ENCODE measurements around the gene MYRF.
A peak's percentile ranks its signal among the peaks of the same experiment; 100 is the strongest.

MYRF gene

DNA sequence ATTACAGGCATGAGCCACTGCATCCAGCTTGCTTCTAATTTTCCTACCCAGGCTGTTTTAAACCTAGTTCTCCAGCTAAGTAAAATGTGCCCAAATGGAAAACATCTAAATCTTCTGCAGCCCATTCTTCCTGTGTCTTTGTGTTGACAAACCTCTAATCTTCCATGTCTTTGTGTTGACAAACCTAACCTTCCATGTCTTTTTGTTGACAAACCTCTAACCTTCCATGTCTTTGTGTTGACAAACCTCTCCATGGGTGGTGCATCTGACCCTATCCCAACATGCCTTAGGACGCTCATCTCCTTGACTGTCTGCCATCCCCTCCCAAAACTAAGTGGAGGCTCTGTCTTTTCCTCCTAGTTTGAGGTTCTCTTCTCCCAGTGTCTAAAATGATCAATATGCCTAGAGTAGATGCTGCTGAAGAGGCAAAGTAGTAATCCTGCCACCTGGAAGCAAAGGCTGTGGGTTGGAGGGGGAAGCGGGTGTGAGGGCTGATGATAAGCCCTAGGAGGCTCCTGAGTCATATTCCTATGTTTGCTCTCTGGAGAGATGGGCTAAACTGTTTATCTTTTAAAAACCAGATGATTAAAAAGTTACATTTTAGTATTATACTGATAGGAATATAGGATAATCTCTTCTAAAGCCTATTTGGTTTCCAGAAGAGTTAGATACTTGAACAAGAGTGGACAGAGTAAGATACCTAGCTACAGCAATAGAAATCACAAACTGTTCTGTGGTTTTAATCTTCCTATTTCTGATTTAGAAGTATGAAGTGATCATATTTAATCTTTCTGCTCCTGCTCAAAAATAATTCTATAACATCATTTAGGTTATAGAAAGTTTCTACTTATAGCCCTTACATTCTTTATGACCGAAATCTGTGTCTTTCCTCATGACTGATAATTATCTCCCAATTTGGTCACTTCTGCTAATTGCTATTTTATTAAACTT is 48.2 kb downstream of the MYRF start:
- DNase-seq = no peak

DNA sequence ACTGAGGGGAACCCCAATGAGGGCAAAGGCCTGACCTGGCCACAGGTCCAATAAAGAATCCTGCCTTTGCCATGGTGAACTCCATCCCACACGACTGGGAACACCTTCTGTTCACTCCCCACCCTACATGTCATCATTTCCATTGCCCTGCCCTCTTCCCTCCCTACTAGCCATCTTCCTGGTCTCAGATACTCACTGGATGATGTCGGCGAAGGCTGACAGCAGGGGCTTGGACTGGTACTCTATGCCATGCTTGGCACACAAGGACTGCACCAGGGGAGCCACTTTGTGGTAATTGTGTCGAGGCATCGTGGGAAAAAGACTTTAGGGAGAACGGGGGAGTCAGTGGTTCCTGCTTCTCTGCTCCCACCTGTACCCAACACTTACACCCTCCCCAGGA is 50.2 kb downstream of the MYRF start:
- no peak for DNase-seq

DNA sequence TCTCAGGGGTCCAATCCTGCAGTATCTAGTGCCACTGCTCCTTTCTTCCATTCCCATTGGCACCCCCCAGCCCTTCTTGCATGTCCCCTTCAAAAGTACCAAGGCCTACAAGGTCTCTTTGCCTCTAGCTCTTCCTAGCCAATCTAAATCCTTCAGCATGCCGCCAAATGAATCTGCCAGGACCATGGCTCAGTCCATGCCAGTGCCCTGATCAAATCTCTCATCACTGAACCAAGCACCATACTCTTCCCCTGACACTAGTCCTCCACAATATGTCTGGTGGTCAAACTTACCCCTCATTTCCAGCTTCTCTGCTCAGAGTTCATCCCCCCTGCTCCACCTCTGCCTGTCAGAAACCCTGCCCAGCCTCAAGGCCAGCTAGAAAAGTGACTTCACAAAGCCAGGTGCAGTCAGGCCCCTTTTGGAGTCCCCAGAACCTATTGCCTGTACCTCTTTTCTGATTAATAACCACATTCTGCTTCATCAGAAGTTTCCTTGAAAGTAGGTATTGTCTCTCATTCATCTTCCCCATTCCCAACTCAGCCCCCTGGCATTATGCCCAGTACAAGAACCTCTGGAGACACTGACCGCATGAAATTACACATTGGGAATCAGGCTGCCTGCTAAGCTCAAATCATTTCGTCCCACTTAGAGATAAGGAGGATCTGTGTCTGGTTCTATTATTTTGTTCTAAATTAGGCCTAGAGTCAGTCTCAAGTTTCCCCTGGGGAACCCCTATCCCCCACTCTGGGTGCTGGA is 51.6 kb downstream of the MYRF start:
- DNase-seq = no peak

DNA sequence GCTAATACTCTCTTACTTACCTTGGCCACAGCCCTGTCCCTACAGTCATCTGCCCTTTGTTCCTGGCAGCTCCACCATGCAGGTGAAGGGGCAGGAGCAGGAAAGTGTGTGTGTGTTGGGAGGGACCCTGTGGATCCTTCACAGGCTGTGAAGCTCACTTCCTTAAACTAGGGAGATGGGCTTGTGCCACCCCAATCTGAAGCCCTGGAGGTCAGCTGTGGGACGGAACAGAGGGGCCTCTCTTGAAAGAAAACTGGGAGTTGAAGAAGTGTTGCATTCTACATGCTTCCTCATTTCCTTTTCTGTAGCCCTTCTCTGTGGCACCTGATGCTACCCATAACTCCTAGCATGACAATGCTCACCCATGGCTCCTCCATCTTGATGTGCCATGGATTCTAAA is 52.7 kb downstream of the MYRF start:
- no peak for DNase-seq

DNA sequence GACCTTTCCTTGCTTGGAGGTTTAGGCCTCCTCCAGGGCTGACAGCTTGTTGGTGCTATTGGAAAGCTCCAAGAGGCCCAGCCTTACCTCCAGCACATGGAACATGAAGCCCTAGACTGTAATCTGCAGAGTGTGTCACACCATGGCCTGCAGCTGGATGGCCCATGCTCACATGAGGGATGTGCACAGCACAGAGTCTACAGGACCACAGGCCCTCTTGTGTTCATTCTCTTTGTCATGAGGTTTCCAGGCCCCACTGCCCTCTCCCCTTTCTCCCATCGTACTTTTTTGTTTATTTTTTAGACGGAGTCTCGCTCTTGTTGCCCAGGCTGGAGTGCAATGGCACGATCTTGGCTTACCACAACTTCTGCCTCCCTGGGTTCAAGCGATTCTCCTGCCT is 54.3 kb downstream of the MYRF start:
- DNase-seq = no peak

DNA sequence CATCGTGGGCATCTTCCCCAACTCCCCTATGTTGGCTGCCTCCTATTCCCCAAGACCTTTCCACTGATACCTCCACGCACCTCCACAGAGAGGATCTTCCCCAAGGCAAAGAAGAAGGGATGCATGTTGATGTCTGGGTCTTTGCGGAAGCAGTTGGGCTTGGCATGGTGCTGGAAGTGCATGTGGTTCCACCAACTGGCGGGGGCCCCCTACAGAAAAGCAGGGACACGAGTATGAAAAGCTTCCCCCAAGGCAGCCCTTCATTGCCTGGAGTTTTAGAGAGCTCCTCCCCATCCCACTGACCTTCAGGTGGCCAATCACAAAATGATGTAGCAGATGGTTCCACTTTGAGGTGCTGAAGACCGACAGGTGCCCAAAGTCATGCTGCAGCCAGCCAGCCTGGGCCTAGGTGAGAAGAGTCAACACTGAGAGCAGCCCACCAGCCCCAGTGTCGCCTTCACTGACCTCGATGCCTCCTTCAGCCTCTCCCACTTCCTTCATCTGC is 58.3 kb downstream of the MYRF start:
- DNase-seq = no peak

DNA sequence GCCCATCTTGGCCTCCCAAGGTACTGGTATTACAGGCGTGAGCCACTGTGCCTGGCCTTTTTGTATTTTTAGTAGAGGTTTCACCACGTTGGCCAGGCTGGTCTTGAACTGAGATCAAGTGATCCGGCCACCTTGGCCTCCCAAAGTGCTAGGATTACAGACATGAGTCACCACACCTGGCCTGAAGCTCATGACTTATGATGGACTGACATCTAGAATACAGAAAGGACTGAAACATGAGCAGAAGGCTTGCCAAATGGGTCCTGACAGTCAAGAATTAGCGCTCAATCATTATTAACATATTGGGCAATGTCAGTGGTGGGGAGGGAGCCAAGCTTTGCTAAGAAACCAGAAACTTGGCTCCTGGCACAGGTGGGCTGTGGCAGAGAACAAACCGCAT is 59.4 kb downstream of the MYRF start:
- no peak for DNase-seq

DNA sequence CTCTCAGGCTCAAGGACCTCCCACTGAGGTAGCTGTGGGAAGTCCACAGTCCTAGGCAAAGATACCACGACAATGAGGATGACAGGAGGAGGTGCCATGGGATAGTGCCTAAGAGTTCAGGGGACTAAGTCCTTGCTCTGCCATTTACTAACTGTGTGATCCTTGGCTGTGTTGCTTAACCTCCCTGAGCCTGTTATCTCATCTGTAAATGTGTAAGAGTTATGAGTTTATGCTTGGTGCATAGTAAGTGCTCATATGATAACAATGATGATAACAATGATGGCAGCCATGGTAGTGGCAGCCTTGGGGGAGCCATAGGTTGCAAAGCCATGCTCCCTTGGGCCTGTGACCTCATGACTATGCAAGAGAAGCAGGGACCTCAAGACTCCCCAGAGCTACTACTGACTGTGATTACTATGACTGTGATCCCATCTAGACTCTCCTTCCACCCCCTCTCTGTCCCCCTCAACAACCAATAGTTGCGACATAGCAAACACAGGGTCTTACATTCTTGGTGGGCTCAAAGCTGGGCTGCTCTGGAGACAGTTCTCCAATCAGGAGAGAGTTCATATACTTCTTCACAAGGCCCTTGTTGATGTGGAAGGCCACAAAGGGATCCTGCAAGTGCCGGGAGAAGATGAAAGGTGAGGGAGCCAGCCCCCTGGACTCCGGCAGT is 60.4 kb downstream of the MYRF start:
- no peak for DNase-seq

DNA sequence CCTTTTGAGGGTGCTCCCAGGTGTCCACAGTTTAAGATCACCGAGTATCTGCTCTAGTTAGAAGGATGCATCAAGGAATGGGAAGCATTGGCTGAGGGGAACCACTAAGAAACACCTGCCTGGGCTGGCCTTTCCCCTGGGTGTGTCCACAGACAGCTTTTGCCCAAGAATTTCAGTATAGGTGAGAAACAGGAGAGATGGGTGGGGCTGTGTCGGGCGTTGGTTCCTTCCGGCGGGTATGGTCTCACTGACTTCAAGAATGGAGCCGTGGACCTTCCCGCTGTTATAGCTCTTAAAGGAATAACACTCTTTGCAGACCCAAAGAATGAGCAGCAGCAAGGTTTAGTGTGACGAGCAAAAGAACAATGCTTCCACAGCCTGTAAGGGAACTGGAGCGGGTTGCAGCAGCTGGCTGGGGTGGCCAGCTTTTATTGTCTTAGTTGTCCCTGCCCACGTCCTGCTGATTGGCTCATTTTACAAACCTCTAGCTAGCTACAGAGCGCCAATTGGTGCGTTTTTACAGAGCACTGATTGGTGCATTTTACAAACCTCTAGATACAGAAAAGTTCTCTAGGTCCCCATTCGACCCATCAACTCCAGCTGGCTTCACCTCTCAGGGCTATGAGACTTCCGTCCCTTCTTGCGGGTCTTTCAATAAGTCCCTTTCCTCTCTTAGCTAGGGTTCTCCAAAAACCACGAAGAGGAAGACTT is 62.0 kb downstream of the MYRF start:
- DNase-seq = peak; percentile 11

DNA sequence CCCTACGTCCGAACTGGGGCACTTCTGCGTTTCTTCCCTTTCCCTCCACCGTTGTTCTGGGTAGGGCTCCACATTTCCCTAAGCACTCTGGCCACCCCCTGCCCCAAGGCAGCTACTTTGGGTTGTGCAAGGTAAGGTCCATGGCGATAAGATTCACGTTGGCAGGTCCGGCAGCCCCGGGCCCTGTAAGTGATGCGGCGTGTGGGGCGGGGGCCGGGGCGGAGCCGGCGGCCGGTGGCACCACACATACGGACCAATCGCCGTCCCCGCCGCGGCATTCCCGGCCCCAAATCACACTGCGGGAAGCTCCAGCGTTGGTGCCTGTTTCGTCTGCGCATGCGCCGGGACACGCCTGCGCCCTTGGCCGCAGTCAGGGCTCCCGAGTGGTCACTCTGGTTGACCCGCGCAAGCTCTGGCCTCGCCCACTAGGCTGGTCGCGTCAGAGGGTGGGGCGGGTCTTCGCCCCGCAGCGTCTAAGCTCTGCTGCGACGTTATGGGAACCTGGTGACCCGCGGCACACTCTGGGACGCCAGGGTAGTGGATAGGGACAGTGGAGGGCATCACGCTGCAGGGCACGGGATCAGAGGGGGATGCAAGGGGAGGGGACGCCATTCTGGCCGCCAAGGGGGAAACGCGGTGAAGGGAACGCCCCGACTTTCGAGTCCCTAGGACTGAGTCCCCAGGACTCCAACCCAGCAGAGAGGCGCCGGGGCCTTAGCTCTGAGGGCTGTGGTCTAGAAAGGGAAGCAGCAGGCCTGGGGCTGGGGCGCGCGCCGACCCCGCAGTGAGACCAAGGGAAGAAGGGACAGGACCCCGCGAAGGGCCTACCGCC is 62.7 kb downstream of the MYRF start:
- DNase-seq = peak; percentile 80

DNA sequence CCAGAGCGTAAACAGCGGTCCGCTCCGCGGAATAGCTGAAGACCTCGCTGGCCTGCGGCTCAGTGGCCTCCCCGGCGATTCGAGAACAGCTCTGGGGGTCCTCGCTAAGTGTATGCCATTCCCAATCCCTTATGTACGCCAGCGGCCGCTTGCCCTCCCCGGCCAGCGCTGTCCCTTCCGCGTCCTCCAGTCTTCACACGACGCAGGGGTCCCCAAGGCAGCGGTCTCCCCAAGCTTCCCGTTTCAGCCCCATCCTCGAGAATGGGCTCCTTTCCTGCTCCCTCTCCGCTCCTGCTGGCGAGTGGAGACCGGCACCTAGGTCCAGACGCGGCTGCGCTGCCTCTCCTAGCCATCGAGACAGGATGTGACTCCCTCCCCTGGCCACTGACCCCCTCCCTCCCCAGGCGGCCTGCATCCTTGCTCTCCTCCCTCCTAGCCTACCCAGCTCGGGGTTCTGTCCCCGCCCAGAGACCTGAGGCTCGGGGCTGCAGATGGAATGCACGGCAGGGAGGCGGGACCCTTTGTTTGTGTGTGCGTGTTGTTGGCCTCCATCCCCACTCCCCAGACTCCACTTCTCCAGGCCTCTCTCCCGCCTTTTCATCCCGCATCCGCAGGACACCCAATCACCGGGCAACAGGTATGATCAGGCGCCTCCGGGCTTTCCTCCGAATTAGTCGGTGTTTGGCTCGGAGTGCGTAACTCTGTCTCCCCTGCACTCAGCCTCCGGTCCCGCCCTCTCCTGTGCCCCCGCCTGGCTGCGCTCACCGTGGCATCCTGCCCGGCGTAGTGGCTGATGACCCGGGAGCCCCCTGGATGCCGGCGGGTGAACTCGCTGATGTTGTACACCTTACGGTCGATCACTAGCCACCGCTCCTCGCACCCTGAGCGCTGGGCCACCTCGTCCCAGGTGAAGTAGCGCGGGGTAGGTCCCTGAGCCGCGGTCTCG is 63.6 kb downstream of the MYRF start:
- DNase-seq = peak; percentile 78

DNA sequence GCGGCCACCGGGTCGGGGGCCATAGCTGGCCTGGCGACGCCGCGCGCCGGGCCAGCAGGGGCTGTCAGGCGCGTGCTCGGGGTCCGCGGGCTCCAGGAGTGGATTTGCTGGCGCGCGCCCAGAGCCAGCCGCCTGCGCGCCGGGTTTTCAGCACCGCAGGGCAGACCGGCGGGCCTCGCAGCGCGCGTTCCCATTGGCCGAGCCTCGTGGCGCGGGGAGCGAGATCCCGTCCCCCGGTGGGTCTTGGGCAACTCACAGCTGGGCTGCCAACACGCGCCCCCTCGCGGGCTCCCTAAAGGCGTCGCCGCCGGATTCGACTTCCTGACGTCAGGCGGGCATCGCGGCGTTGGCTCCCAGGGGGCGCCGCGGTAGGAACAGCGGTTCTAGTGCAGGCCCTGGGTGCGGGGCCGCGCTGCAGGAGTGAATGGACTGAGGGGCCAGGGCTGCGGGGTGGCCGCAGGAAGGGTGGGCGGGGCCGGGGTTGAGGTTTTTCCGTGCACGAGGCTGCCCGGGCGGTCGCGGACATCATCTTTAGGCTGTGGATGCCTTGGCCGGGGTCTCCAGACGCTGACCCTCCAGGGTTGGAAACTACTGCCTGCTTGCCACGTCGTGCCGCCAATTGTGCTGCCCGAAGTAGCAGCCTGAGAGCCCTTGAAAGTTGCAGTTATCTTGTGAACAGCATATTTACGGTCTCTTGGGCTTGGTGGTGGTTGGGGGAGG is 64.5 kb downstream of the MYRF start, which contains the start of gene FADS1:
FADS1 (minus strand) TSS at position 268 of the 720 bp plus-strand sequence; CDS start at position 194, 74 bp downstream.
- DNase-seq = peak; percentile 89

DNA sequence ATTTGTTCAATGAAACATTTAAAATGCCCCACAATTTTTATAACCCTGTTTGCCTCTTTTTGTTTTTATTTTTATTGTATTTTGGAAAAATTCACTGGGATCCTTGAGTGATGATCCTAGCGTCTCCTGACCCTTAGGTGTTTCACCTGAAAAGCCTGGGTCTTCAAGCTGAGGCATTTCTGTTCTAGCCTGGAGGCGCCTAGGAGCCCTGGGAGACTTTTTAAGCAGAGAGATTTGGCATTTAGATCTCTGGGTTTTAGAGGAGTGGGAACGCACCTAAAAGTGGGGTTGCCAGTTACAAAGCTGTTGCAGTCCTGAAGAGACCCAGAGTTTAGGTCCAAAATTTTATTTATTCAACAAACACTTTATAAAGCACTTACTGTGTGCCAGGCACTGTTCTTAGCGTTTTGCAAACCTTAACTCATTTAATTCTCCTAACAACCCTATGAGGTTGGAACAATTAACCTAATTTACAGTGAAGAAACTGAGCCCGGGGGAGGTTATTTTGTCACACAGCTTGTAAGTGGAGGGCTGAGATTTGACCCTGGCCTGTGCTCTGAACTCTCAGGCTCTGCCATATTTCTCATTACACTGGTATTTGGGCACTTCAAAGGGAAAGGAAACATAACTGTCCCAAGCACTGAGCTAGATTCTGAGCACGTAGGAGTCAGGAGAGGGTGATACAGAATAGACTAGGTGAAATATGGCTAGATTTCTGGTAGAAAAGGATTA is 65.2 kb downstream of the MYRF start:
- DNase-seq = no peak

DNA sequence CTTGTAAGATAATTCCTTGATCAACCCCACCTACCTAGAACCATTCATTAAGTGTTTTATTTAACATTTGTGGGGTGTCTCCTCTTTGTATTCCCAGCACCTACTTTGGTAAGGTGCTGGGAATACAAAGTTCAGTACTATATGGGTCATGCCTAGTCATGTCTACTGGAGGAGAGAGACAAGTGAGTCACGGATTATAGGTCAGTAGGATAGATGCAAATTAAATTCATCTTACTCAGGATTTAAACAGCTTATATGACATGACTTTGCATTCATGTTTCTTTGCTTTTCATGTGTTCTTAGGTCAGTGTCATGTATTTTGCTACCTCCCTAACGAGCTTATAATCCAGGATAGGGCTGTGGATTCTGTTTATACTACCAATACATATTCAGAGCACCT is 67.7 kb downstream of the MYRF start:
- DNase-seq = no peak

DNA sequence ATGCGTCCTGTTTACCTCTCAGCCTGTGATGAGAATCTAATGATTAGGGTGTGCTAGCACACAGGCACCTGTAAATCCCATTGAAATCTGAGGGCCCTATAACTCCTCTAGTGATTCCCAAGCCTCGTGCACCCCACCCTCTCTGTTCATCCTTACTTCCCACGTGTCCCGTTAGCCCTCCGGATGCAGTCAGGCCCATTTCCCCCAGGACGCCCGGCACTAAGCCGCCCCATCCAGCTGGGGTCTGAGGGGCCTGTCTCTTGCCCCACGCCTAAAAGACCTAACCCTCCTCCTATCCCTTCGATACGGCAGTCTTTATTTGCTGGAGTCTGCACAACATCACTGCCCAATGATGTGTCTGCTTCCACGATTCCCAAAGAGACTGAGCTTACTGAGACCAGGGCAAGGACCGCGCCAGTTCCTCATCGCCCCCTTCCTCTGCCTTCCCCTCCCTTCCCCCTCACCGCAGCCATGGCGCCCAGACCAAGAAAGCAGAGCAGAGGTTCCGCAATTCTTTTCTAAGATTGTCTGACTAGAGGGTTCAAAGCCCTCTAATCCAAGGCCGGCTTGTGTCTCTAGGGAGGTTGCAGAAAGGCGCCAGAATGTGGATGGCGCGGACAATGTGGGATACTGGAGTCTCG is 74.6 kb downstream of the MYRF start:
- peak; percentile 10 for DNase-seq

DNA sequence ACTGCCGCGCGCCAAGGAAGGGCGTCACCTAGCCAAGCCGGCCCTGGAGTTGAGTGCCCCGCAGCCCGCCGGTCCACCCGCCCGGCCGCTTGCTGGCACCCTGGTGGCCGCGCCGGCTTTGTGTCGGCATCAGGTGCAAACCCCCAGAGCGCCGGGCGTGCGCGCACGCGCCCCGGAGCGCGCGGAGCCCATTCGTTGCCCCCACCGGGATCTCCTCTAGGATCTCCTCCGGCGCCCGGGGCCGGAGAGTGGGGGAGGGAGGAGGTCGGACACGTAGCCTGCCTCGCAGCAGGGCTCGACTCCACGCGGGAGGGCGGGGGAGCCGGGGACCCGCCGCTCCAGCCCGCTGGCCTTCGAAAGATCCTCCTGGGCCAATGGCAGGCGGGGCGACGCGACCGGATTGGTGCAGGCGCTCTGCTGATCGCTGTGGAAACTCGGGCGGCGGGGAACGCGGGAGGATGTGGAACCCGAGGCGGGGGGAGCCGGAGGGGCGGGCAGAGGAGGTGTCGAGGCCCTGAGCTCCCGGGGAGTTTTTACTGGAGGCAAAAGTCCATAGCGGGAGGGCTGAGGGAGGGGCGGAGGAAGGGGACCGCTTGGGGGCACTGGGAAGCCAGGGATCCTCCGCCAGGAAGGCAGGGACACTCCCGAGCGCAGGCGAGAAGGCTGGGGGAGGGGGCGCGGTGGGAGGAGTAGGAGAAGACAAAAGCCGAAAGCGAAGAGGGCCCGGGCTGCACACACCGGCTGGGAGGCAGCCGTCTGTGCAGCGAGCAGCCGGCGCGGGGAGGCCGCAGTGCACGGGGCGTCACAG is 75.3 kb downstream of the MYRF start, which contains the start of gene FADS2:
FADS2 (plus strand) TSS at position 730 of the 808 bp plus-strand sequence. CDS start 91 bp downstream, outside the sequence.
- DNase-seq = peak; percentile 90

DNA sequence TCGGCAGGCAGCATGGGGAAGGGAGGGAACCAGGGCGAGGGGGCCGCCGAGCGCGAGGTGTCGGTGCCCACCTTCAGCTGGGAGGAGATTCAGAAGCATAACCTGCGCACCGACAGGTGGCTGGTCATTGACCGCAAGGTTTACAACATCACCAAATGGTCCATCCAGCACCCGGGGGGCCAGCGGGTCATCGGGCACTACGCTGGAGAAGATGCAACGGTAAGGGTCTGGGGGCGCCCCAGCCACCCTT is 75.9 kb downstream of the MYRF start:
- no peak for DNase-seq
